HCT116 (cell line): ENCODE data around the gene EML1.

Experiments used
- ATF3 ChIP-seq: IDR thresholded peaks from 2 replicates; pipeline ENCODE4 v1.6.1; 2012
- CEBPB ChIP-seq: IDR thresholded peaks from 2 replicates; pipeline ENCODE4 v1.6.1; 2012; ENCODE audit warnings: low read depth
- EGR1 ChIP-seq: IDR thresholded peaks from 2 replicates; pipeline ENCODE4 v1.6.1; 2012; ENCODE audit warnings: low read depth
- EZH2 ChIP-seq: fragments of 200-600 bp; sonication (generic); IDR thresholded peaks from 2 replicates; pipeline ENCODE4 v1.6.1; 2017; ENCODE audit warnings: antibody characterized with exemption, mixed run types
- JUND ChIP-seq: IDR thresholded peaks from 2 replicates; pipeline ENCODE4 v1.6.1; 2012
- MAX ChIP-seq: IDR thresholded peaks from 2 replicates; pipeline ENCODE4 v1.6.1; 2012
- POLR2A ChIP-seq: IDR thresholded peaks from 2 replicates; pipeline ENCODE4 v1.7.0; 2011; ENCODE audit warnings: borderline replicate concordance; ENCODE audit not compliant: insufficient read depth, insufficient read length; ENCODE audit errors: extremely low read depth
- POLR2AphosphoS5 ChIP-seq: IDR thresholded peaks from 2 replicates; pipeline ENCODE4 v1.6.1; 2011; ENCODE audit warnings: mild to moderate bottlenecking, low read depth, low read length, moderate library complexity
- RAD21 ChIP-seq: IDR thresholded peaks from 2 replicates; pipeline ENCODE4 v1.6.1; 2012; ENCODE audit warnings: low read depth, mild to moderate bottlenecking
- REST ChIP-seq: IDR thresholded peaks from 2 replicates; pipeline ENCODE4 v1.6.1; 2012; ENCODE audit warnings: low read depth
- SIN3A ChIP-seq: IDR thresholded peaks from 2 replicates; pipeline ENCODE4 v1.6.1; 2012; ENCODE audit warnings: low read depth
- YY1 ChIP-seq: IDR thresholded peaks from 2 replicates; pipeline ENCODE4 v1.6.1; 2011; ENCODE audit warnings: low read length, low read depth, moderate library complexity, mild to moderate bottlenecking; ENCODE audit not compliant: insufficient replicate concordance; ENCODE audit errors: extremely low read depth
- ZNF274 ChIP-seq: fragments of 200-500 bp; sonication (Bioruptor generic); IDR thresholded peaks from 2 replicates; pipeline ENCODE4 v1.6.1; 2014; ENCODE audit warnings: mild to moderate bottlenecking, low read depth, low read length, inconsistent platforms
- TF ChIP-seq, protein P1 (sequence below), 3 experiments: fragments of 200-600 bp in 1 of 3; sonication (generic) in 1 of 3; IDR thresholded peaks in 2 of 3; conservative IDR thresholded peaks in 1 of 3; 2 replicates each; pipeline ENCODE4 v1.5.1; 2012 to 2017; ENCODE audit warnings: low read depth in 2 of 3, low read length in 2 of 3, antibody characterized with exemption in 1 of 3, borderline replicate concordance in 1 of 3, control low read depth in 1 of 3, mild to moderate bottlenecking in 1 of 3, mixed read lengths in 1 of 3, mixed run types in 1 of 3, moderate library complexity in 1 of 3; ENCODE audit not compliant: insufficient read depth in 1 of 3

DNA sequence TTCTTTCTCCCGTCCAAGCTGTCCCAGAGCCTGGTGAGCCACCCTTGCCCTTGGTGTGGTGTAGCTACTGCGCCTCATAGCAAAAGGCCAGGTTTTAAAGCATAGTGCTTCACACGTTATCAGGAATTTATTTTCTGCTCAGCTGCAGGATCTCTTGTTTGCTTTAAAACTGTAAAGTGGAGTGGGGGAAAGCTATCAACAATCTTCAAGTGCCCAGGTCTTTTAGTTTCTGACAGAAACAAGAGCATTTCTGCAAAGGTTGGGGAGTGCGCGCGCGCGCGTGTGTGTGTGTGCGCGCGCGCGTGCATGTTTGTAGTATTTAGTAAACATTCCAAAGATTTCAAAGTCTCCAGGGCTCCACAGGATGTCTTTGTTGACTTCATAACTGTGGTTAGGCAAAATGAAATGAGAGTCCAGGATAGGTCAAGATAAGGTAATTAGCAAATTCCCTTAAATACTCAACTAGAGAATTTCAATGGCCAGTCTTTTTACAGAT, 45.5 kb downstream of the EML1 start:
- TF ChIP-seq MAX: no peak
- TF ChIP-seq, protein P1, sequence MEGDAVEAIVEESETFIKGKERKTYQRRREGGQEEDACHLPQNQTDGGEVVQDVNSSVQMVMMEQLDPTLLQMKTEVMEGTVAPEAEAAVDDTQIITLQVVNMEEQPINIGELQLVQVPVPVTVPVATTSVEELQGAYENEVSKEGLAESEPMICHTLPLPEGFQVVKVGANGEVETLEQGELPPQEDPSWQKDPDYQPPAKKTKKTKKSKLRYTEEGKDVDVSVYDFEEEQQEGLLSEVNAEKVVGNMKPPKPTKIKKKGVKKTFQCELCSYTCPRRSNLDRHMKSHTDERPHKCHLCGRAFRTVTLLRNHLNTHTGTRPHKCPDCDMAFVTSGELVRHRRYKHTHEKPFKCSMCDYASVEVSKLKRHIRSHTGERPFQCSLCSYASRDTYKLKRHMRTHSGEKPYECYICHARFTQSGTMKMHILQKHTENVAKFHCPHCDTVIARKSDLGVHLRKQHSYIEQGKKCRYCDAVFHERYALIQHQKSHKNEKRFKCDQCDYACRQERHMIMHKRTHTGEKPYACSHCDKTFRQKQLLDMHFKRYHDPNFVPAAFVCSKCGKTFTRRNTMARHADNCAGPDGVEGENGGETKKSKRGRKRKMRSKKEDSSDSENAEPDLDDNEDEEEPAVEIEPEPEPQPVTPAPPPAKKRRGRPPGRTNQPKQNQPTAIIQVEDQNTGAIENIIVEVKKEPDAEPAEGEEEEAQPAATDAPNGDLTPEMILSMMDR (IDR thresholded peaks at IDR 0.05 in 2 of 3, conservative IDR thresholded peaks at IDR 0.05 in 1 of 3; ENCODE audit: borderline replicate concordance in 1 of 3, insufficient read depth in 1 of 3, low read depth in 2 of 3, low read length in 2 of 3): no peak
- TF ChIP-seq REST: no peak
- no peak for TF ChIP-seq POLR2A
- no peak for TF ChIP-seq EZH2
- no peak for TF ChIP-seq RAD21
- no peak for TF ChIP-seq POLR2AphosphoS5
- no peak for TF ChIP-seq YY1
- no peak for TF ChIP-seq SIN3A
- TF ChIP-seq CEBPB: no peak
- no peak for TF ChIP-seq ZNF274
- TF ChIP-seq JUND: no peak
- no peak for TF ChIP-seq EGR1
- no peak for TF ChIP-seq ATF3
